ENCODE results near the gene GTPBP6.
"Not testable (repeated sequence)": the region's sequence is repeated elsewhere in the genome, so short reads cannot be mapped to it uniquely, and the experiment has no call there.

Gene GTPBP6

GRCh38 chrX:334331-334891 lies 15.8 kb upstream of the GTPBP6 start:
- no peak for DNase-seq

GRCh38 chrX:333611-334311 lies 15.2 kb upstream of the GTPBP6 start:
- no peak for DNase-seq

DNA sequence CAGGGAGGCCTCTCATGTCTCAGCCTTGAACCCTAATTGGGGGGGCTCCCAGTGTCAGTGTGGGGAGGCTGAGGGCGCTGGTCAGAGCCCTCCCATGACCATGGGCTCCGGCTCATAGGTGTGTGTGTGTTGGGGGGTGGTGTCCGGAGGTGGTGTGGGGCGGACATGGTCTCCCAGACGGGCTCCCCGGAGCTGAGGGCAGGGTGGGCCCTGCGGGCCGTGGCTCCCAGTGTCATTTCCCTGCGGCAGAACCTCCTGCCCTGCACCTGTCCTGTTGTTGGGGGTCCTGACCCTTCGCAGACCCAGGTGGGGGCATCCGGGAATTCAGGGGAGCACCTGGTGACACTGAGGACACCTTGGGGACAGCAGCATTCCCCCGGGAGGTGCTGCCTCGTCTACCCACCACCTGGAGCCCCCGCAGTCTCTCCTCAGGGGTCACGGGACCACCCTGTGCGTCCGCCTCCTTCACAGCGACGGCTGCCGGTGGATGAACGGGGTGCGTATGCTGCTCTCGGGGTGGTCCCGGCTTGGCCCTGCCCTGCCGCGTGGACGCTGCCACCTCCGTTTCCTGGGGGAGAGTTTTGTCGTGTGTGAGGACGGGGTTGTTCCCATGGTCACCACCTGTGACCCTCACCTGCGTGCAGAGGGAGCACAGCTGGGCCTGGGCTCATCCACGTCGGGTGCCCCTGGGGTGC lies 14.5 kb upstream of the GTPBP6 start:
- DNase-seq = no peak

DNA sequence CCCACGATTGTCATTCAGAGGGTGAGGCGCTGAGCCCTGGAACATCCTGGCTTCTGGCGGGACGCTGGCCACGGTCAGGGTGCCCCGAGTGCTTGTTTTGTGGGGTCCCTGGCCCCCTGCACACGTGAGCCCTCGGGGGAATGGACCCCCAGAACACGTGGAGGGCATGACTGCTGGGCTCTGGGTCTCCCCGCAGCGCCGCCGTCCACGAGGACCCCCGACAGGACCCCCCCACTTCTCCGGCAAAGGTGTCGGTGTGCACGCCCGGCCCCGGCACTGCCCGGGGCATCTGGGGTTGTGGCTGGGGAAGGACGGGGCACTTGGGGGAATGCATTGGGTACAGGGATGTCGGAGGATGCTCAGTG lies 13.9 kb upstream of the GTPBP6 start:
- DNase-seq = no peak

- DNase-seq = no peak
Measured at GRCh38 chrX:331825-332495, 13.4 kb upstream of the GTPBP6 start.

DNA sequence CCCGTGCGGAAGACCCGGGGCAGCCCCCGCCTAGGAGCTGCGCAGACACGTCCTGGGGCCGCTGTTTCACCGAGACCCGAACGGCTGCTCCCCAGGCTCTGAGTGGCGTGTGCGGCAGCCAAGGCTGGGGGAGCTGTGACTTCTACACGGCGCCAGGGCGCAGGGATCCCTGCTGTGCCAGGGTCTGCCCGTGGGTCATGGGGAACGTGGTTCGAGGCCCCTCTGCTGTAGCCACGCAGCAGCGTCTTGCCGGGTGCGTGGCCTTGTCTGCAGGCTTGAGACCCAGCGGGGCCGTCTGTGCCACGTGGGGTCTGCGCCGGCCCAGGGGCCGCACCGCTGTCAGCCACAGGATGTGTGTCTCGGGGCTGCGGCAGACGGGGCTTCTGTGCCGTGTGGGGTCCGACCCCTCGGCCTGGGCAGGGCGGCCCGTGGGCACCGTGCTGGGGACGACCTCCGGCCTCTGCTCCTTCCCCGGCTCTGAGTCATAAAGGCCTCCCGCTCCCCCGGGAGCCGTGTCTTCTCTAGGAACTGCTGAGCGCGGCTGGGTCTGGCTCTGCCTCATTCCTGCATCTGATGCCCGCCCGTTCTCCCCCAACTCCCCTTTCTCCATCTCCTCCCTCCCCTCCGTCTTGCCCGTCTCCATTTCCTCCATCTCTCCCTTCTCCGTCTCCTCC lies 12.7 kb upstream of the GTPBP6 start:
- DNase-seq = no peak

DNA sequence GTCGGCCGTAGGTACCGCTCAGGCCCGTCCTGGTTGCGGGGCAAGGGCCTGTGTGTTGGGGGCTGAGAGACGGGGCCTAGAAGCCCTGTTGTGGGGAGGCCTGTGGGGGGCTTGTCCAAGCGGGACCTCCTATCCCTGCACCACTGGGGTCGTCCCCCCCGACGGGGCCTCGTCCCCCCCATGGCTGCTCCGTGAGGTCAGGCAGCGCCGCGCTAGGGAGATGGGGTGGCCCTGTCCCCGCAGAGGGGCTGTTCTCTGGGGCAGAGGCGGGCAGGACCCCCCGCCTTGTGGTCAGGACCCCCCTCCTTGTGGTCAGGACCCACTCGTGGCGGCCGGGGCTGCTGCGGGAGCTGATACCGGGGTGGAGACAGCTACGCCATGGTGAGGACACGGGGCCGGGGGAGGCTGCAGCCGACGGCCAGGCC lies 12.1 kb upstream of the GTPBP6 start:
- DNase-seq = no peak

- DNase-seq = not testable (repeated sequence)
Measured at GRCh38 chrX:330141-330725, 11.6 kb upstream of the GTPBP6 start.

- DNase-seq = no peak
Measured at GRCh38 chrX:329291-329910, 10.8 kb upstream of the GTPBP6 start.

- DNase-seq = no peak
Measured at GRCh38 chrX:327660-328126, 9.1 kb upstream of the GTPBP6 start.

DNA sequence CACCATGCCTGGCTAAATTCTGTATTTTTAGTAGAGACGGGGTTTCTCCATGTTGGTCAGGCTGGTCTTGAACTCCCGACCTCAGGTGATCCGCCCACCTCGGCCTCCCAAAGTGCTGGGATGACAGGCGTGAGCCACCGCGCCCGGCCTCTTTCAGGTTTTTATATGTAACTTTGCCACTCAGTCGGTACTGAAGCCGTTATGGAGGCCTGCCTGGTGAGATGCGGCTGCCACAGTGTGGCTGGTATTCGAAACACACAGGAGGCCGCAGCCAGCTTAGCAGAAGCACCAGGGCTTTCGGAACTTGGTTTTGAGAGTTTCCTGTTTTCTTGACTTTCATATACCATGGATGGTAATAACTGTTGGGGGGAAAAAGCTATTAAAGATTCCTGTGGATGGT lies 6.1 kb upstream of the GTPBP6 start:
- not testable (repeated sequence) for DNase-seq

DNA sequence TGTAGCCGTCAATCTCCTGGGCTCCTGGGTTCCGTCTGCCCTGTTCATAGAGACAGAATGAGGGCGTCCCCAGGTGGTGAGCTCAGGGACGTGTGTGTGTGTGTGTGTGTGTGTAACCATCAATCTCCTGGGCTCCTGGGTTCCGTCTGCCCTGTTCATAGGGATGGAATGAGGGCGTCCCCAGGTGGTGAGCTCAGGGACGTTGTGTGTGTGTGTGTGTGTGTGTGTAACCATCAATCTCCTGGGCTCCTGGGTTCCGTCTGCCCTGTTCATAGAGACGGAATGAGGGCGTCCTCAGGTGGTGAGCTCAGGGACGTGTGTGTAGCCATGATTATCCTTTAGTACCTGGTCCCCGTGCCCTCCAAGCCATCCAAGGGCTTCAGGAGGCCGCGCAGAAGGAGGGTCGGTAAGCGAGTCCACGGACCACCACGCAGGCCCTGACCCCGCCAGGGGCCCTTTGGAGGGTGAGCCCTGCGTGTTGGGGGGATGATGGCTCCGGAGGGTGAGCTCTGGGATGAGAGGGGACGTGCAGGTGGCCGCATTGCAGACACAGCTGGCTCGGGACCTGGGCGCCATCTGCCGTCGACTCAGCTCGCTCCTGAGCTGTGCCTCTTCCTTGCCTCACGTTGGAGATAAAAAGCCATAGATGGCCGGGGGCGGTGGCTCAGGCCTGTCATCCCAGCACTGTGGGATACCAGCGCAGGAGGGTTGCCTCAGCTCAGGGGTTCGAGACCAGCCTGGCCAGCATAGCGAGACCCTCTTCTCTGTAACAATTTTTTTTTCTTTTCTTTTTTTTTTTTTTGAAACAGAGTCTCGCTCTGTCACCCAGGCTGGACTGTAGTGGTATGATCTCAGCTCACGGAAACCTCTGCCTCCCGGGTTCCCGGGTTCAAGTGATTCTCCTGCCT lies 5.4 kb upstream of the GTPBP6 start:
- peak; percentile 47 for DNase-seq

DNA sequence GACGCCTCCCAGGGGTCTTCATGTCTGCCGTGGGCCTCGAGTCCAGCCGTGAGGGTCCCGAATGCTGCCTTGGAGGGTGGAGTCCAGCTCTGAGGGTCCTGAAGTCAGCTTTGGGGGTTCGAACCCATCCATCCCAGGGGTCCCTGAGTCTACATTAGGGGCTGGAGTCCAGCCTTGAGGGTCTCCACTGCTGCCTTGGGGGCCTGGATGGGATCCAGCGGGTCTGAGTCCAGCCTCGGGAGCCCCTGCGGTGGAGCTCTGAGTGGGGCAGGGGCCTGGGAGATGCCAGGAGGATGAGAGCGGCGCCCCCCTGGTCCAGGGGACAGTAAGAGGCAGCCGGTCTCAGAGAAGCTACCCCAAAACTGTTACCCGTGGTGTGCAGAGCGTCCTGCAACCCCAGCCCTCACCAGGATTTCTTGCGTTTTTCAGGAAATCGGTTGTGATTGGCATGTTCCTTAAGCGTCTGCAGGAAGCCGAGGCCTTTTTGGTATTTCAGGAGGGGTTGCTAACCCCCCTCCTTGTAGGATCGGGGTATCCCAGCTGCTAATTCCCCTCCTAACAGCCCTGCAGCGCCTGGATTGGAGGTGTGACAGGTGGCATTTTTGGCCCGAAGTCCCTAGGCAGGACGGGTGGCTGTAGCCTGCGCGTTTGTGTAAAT lies 1.7 kb upstream of the GTPBP6 start:
- DNase-seq = peak; percentile 16

DNA sequence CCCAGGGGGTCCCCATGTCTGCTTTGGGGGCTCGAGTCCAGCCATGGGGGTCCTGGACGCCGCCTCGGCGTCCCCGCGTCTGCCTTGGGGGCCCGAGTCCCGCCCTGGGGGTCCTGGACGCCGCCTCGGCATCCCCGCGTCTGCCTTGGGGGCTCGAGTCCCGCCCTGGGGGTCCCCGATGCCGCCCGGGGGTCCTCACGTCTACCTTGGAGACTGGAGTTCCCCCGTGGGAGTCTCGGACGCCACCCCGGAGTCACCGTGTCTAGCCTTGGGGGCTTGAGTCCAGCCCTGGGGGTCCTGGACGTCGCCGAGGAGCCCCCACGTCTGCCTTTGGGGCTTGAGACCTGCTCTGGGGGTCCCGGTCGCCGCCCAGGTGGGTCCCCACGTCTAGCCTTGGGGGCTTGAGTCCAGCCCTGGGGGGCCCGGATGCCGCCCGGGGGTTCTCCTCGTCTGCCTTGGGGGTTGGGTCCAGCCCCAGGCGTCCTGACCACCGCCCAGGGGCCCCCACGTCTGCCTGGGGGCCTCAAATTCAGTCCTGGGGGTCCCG lies 1.1 kb upstream of the GTPBP6 start:
- no peak for DNase-seq

DNA sequence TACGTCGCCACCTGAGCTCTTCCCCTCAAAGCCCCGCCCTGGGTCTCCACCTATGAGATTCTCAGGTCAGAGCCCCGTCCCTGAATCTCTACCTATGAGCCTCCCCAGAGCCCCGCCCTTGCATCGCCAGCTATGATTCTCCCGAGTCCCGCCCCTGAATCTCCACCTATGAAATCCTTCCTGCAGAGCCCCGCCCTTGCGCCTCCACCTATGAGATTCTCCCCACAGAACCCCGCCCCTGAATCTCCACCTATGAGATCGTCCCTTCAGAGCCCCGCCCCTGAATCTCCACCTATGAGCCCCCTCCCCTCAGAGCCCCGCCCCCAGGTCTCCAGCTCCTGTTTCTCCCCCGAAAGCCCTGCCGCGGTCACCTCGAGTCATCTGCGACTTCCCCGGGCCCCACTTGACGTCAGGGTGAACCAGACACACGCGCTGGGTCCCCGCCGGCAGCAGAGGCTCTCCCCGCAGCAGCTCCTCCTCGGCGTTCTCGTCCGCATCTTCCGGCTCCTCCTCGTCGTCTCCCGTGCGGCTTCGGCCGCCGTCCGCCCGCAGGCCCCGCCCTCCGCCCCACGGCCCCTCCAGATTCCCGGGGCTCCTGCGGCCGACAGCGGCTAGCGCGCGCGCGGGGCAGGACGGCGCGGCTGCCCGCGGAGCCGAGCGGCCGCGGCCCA lies 393 bp downstream of the GTPBP6 start:
- peak; percentile 99 for DNase-seq

GRCh38 chrX:317424-318067 lies 1.1 kb downstream of the GTPBP6 start:
- no peak for DNase-seq

- no peak for DNase-seq
Measured at GRCh38 chrX:316351-317325, 2.0 kb downstream of the GTPBP6 start.

Data from CD4-positive, alpha-beta T cell treated with Interleukin-12 subunit alpha and Interleukin-12 subunit beta, for 1 hour (primary cell).